OCI-LY1 (cell line): ENCODE data around the gene NTNG1.

Experiments used
- H2AFZ ChIP-seq: fragments of 200-600 bp; sonication (generic), shearing (Covaris generic); 2 replicates; pipeline ENCODE4 v1.6.0; 2014; ENCODE audit warnings: antibody characterized with exemption, mild to moderate bottlenecking, low read length
- H3F3A ChIP-seq: fragments of 200-600 bp; sonication (generic), shearing (Covaris generic); 2 replicates; pipeline ENCODE4 v1.6.0; 2014; ENCODE audit warnings: mild to moderate bottlenecking, antibody characterized with exemption, low read length, moderate library complexity; ENCODE audit not compliant: insufficient read depth
- H3K27ac ChIP-seq: fragments of 200-600 bp; sonication (generic); 2 replicates; pipeline ENCODE4 v1.5.1; 2014; ENCODE audit warnings: low read length, mixed run types, mild to moderate bottlenecking, low read depth; ENCODE audit not compliant: poor library complexity, severe bottlenecking
- H3K27me3 ChIP-seq: fragments of 200-600 bp; sonication (generic); 2 replicates; pipeline ENCODE4 v1.6.0; 2014; ENCODE audit warnings: antibody characterized with exemption, mild to moderate bottlenecking, low read length, moderate library complexity; ENCODE audit not compliant: insufficient read depth
- H3K36me3 ChIP-seq: fragments of 200-600 bp; sonication (generic); 2 replicates; pipeline ENCODE4 v1.6.1; 2014; ENCODE audit warnings: mild to moderate bottlenecking, antibody characterized with exemption, low read length, moderate library complexity, mixed read lengths; ENCODE audit not compliant: insufficient read depth
- H3K4me1 ChIP-seq: fragments of 200-600 bp; sonication (generic); 2 replicates; pipeline ENCODE4 v1.5.1; 2014; ENCODE audit warnings: mild to moderate bottlenecking, low read length, moderate library complexity; ENCODE audit not compliant: insufficient read depth, severe bottlenecking
- H3K4me2 ChIP-seq: fragments of 200-600 bp; sonication (generic), shearing (Covaris generic); 2 replicates; pipeline ENCODE4 v1.6.1; 2014; ENCODE audit warnings: low read length
- H3K4me3 ChIP-seq: fragments of 200-600 bp; sonication (generic); 2 replicates; pipeline ENCODE4 v1.5.1; 2014; ENCODE audit warnings: low read length, low read depth, mild to moderate bottlenecking, mixed read lengths; ENCODE audit not compliant: poor library complexity, severe bottlenecking
- H3K79me2 ChIP-seq: fragments of 200-600 bp; shearing (Covaris generic); 2 replicates; pipeline ENCODE4 v1.6.1; 2016; ENCODE audit warnings: mixed run types, low read length, mixed read lengths; ENCODE audit not compliant: insufficient read depth
- H3K9ac ChIP-seq: fragments of 200-600 bp; sonication (generic), shearing (Covaris generic); 2 replicates; pipeline ENCODE4 v1.6.1; 2014; ENCODE audit warnings: mild to moderate bottlenecking, low read length, mixed read lengths
- H3K9me2 ChIP-seq: fragments of 200-600 bp; sonication (generic), shearing (Covaris generic); 2 replicates; pipeline ENCODE4 v1.6.1; 2014; ENCODE audit warnings: low read depth, mild to moderate bottlenecking, low read length, mixed read lengths
- H3K9me3 ChIP-seq: fragments of 200-600 bp; shearing (Covaris generic); 2 replicates; pipeline ENCODE4 v1.6.1; 2014; ENCODE audit warnings: low read length, mixed read lengths
- H4K20me1 ChIP-seq: fragments of 200-600 bp; sonication (generic), shearing (Covaris generic); 2 replicates; pipeline ENCODE4 v1.6.0; 2016; ENCODE audit warnings: mild to moderate bottlenecking, low read length; ENCODE audit not compliant: insufficient read depth
- EZH2 ChIP-seq: fragments of 200-600 bp; sonication (generic), shearing (Covaris generic); IDR thresholded peaks from 2 replicates; pipeline ENCODE4 v1.8.0; 2017; ENCODE audit warnings: borderline replicate concordance, mixed run types, mild to moderate bottlenecking, antibody characterized with exemption, low read length, moderate library complexity, mixed read lengths
- TF ChIP-seq, protein P1 (sequence below): fragments of 200-600 bp; sonication (generic), shearing (Covaris generic); IDR thresholded peaks from 2 replicates; pipeline ENCODE4 v1.5.1; 2017; ENCODE audit warnings: mild to moderate bottlenecking, antibody characterized with exemption, low read length, moderate library complexity, mixed read lengths

NTNG1 gene

GRCh38 chr1:107433635-107434360 lies 293.0 kb downstream of the NTNG1 start:
- TF ChIP-seq EZH2 = no peak
- TF ChIP-seq, protein P1, sequence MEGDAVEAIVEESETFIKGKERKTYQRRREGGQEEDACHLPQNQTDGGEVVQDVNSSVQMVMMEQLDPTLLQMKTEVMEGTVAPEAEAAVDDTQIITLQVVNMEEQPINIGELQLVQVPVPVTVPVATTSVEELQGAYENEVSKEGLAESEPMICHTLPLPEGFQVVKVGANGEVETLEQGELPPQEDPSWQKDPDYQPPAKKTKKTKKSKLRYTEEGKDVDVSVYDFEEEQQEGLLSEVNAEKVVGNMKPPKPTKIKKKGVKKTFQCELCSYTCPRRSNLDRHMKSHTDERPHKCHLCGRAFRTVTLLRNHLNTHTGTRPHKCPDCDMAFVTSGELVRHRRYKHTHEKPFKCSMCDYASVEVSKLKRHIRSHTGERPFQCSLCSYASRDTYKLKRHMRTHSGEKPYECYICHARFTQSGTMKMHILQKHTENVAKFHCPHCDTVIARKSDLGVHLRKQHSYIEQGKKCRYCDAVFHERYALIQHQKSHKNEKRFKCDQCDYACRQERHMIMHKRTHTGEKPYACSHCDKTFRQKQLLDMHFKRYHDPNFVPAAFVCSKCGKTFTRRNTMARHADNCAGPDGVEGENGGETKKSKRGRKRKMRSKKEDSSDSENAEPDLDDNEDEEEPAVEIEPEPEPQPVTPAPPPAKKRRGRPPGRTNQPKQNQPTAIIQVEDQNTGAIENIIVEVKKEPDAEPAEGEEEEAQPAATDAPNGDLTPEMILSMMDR = no peak
- Histone ChIP-seq H2AFZ (no peak overlapping the region), H3K9ac (no peak overlapping the region), H3K4me2 (no peak overlapping the region), H3F3A (no peaks in the 10 kb centered on the region), H4K20me1 (no peaks in the 10 kb centered on the region), H3K36me3 (no peaks in the 10 kb centered on the region), H3K27ac (no peak overlapping the region), H3K27me3 (no peaks in the 10 kb centered on the region; the same call in 1 of the 2 replicates), H3K4me1 (no peaks in the 10 kb centered on the region), H3K9me3 (no peaks in the 10 kb centered on the region), H3K79me2 (no peaks in the 10 kb centered on the region), H3K4me3 (no peak overlapping the region), H3K9me2 (no peaks in the 10 kb centered on the region)

DNA sequence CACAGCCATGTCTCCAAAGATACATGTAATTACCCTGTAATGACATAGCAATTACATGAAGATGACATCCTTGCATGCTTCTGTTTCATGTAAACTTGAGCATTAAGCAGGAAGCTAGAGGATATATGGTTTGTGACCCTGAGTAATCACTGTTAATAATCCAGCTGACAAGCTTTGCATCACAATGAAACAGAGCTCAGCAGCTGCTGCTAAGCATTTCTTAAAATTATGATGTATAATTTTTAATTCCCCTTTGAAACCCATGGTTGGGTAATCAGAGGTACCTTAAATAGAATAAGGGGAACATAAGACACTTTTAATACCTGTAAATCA lies 293.5 kb downstream of the NTNG1 start:
- Histone ChIP-seq H3F3A (no peaks in the 10 kb centered on the region), H3K9me3 (no peaks in the 10 kb centered on the region), H3K4me3 (no peak overlapping the region), H3K4me2 (no peak overlapping the region), H3K27me3 (no peaks in the 10 kb centered on the region; the same call in 1 of the 2 replicates), H2AFZ (no peak overlapping the region), H3K9me2 (no peaks in the 10 kb centered on the region), H4K20me1 (no peaks in the 10 kb centered on the region), H3K27ac (no peak overlapping the region), H3K9ac (no peak overlapping the region), H3K79me2 (no peaks in the 10 kb centered on the region), H3K4me1 (no peaks in the 10 kb centered on the region), H3K36me3 (no peaks in the 10 kb centered on the region)
- TF ChIP-seq, protein P1 = no peak
- TF ChIP-seq EZH2 = no peak

DNA sequence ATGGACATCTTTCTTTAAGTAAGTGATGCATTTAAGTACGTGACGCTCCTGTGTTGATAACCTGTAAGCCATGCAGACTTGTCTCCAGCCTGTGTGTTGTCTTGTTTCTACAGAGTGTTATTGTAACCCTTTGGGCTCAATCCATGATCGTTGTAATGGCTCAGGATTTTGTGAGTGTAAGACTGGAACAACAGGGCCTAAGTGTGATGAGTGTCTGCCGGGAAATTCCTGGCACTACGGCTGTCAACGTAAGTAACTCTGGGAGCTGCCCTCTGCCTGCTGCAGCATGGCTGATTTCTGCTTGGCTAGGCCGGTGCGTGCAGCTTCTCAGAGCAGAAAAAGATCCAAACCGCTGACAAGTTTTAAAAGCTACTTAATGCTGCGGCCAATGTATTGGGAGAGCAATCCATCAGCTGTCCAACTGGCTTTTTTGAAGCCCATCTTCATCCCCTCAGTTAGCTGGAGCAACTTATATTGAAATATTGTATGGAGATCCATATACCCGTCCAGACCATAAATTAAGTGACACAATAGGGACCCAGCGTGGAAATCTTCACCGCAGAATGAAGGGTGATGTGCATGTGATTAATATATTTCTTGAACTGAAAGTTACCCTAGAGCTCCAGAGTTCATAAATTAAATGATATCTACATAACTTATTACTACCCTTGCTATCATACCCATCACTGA lies 295.9 kb downstream of the NTNG1 start:
- H3K27me3 ChIP-seq = no peaks in the 10 kb centered on the region; the same call in 1 of the 2 replicates
- no peaks in the 10 kb centered on the region for H3K9me2 ChIP-seq
- no peak overlapping the region for H3K27ac ChIP-seq
- TF ChIP-seq EZH2 = no peak
- TF ChIP-seq, protein P1 = no peak
- H2AFZ ChIP-seq = no peak overlapping the region
- no peaks in the 10 kb centered on the region for H3F3A ChIP-seq
- H3K4me3 ChIP-seq = no peak overlapping the region
- H3K36me3 ChIP-seq = no peaks in the 10 kb centered on the region
- H3K4me1 ChIP-seq = no peaks in the 10 kb centered on the region
- H4K20me1 ChIP-seq = no peaks in the 10 kb centered on the region
- no peaks in the 10 kb centered on the region for H3K79me2 ChIP-seq
- H3K4me2 ChIP-seq = no peak overlapping the region
- H3K9me3 ChIP-seq = no peaks in the 10 kb centered on the region
- no peak overlapping the region for H3K9ac ChIP-seq
